BE2C (cell line): ENCODE results near the gene ADAM30.

ENCODE experiments used
- DNase-seq: peaks from one replicate; pipeline ENCODE4 v3.0.0-alpha.2; 2020
- H3K27me3 ChIP-seq: fragments of 250-450 bp; sonication (Bioruptor Pico); 2 replicates; pipeline ENCODE4 v1.5.1; 2020; ENCODE audit warnings: mild to moderate bottlenecking
- H3K36me3 ChIP-seq: fragments of 250-450 bp; sonication (Bioruptor Pico); 2 replicates; pipeline ENCODE4 v1.5.1; 2020; ENCODE audit warnings: mild to moderate bottlenecking
- H3K4me1 ChIP-seq: fragments of 250-450 bp; sonication (Bioruptor Pico); 2 replicates; pipeline ENCODE4 v1.5.1; 2020
- H3K4me3 ChIP-seq: 2 replicates; pipeline ENCODE4 v1.5.1; 2011; ENCODE audit warnings: low read depth, low read length
- H3K9me3 ChIP-seq: fragments of 250-450 bp; sonication (Bioruptor Pico); 2 replicates; pipeline ENCODE4 v1.5.1; 2020
- TF ChIP-seq, protein P1 (sequence below): IDR thresholded peaks from 2 replicates; pipeline ENCODE4 v1.5.1; 2012; ENCODE audit warnings: mild to moderate bottlenecking, low read depth, low read length

ADAM30 gene

DNA sequence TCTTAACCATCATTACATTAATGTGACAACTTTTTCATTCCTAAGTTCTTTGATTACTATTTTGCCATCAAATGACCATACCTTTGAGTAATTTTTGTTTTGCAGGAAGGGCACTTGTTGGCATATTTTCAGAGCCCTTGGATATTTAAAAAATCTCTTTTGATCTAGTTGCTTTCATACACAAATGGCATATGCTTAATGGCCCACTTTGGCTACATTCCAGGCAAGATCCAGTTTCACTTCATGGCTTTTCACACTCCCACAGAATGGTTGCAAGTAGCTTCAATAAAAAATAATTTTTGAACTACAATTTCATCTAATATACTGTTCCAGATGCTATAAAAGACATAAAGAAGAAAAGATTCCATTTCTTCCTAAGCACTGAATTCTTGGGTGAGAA lies 18.1 kb downstream of the ADAM30 start:
- TF ChIP-seq, protein P1, sequence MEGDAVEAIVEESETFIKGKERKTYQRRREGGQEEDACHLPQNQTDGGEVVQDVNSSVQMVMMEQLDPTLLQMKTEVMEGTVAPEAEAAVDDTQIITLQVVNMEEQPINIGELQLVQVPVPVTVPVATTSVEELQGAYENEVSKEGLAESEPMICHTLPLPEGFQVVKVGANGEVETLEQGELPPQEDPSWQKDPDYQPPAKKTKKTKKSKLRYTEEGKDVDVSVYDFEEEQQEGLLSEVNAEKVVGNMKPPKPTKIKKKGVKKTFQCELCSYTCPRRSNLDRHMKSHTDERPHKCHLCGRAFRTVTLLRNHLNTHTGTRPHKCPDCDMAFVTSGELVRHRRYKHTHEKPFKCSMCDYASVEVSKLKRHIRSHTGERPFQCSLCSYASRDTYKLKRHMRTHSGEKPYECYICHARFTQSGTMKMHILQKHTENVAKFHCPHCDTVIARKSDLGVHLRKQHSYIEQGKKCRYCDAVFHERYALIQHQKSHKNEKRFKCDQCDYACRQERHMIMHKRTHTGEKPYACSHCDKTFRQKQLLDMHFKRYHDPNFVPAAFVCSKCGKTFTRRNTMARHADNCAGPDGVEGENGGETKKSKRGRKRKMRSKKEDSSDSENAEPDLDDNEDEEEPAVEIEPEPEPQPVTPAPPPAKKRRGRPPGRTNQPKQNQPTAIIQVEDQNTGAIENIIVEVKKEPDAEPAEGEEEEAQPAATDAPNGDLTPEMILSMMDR, result no peak
- DNase-seq, result no peak
- H3K9me3 ChIP-seq, result no peaks in the 10 kb centered on the region
- no peaks in the 10 kb centered on the region for H3K36me3 ChIP-seq
- no peaks in the 10 kb centered on the region for H3K4me1 ChIP-seq
- H3K4me3 ChIP-seq, result no peak overlapping the region
- peaks cover 9% of the 10 kb centered on the region for H3K27me3 ChIP-seq

DNA sequence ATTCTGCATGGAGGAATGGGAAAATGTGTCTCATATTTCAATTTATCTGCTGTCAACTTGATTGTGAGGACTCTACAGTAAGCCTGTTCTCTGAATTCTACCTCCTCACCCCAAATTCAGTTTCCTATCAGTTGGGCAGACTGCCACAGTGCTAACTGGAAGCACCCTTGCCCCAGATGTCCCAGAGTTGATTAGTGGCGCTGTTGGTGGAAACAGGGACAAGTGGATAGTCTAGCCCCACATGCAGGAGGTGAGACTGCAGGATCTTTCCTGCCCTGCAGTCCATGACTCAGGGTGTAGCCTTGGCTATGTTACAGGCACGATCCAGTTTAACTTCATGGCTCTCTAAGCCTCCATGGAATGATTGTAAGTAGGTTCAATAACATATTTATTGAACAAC lies 22.1 kb downstream of the ADAM30 start:
- no peaks in the 10 kb centered on the region; the same call in 1 of the 2 replicates for H3K27me3 ChIP-seq
- H3K4me1 ChIP-seq, result peaks cover 6% of the 10 kb centered on the region; the same call in 1 of the 2 replicates
- TF ChIP-seq, protein P1, result no peak
- DNase-seq, result no peak
- H3K9me3 ChIP-seq, result no peaks in the 10 kb centered on the region
- no peaks in the 10 kb centered on the region for H3K36me3 ChIP-seq
- H3K4me3 ChIP-seq, result no peak overlapping the region

DNA sequence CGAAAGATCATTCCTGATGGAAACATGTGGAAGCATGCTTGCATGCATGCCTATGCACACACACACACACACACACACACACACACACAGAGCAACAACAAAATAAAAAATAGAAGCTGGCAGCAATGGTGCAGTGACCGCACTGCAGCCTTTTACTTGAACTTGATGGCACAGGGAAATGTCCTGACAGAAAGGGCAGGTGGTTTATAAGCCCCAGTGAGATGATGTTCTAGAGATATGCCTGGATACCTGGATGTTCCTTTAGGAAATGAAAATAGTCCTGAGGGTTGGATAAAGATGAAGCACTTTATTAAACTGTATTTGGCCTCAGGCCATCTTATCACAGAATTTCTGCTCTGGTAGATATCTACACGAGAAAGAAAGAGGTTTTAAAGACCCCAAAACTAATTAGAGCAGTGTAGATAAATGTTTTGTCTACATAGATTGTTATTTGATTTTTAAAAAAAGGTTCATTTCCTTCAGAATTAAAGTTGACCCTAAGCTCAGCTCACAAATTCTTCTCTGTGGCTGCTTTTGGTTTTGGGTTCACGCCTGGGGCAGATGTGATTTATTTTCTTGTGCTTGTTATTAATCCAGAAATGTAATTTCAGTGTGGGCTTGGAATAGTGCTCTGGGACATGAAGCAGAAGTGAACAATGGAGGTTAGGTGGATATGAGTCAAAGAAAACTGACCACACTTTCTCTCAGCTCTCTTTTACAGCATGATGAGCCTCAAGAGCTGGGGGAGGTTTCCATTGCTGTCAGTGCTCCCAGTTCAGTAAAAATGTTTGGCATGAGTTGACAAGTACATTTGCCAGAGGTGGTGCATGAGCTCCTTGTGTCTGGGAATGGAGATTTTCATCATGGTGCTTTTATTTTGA lies 22.9 kb downstream of the ADAM30 start:
- H3K4me3 ChIP-seq, result no peak overlapping the region

DNA sequence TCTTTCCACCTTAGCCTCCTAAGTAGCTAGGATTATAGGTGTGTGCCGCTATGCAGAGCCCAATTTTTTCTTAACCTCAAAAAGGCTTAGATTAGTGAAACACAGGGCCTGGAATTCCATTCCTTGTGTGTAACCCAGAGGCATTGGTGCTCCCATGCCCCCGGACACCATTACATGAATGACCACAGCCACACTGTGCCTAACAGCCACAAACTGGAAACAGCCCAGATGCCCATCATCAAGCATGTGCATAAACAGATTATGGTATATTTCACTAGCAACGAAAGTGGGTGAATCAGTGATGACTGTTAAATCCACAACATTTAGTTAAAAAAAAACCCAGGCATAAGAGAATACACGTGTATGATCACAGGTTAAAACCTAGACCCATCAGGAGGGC lies 24.4 kb downstream of the ADAM30 start:
- no peaks in the 10 kb centered on the region for H3K27me3 ChIP-seq
- H3K4me1 ChIP-seq, result peaks cover 6% of the 10 kb centered on the region; the same call in 1 of the 2 replicates
- no peaks in the 10 kb centered on the region for H3K36me3 ChIP-seq
- H3K4me3 ChIP-seq, result no peak overlapping the region
- no peak for DNase-seq
- TF ChIP-seq, protein P1, result no peak
- H3K9me3 ChIP-seq, result no peaks in the 10 kb centered on the region

More for the DNA sequence above, 22.9 kb downstream of the ADAM30 start:
- Histone ChIP-seq H3K9me3 (no peaks in the 10 kb centered on the region), H3K36me3 (no peaks in the 10 kb centered on the region), H3K4me1 (peaks cover 6% of the 10 kb centered on the region; the same call in 1 of the 2 replicates), H3K27me3 (no peaks in the 10 kb centered on the region; the same call in 1 of the 2 replicates)
- no peak for DNase-seq
- TF ChIP-seq, protein P1, result no peak

DNA sequence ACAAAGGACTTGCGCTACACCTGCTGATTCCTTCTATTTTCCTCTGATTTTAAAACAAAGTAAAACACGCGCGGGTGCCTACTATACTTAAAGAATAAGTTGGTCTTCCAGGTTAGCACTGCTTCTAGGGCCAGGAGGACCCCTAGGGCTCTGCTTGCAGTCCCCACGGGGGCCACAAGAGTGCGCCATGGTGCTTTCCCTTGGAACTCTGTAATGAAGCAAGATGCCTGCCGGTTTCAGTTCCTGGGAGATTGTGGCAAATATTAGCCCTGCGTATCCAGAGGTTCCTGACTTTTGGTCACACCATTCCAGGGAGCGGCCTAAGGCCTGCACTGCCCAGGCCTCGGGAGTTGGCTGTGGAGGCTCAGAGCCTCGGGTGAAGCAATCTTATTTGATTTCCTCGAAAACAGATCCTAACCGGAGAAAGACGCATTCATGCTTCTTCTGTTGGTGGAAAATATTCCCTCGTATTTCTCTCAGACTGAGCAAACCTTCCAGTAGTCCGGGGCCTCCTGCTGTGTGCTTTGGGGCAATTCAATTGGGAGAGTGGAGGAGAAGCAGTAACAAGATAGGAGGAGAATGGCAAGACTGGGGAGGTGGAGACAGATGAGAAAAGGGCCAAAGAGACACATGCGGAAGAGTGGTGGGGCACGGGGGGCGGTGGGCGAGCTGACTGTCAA lies 25.3 kb downstream of the ADAM30 start:
- H3K9me3 ChIP-seq, result no peaks in the 10 kb centered on the region
- H3K4me1 ChIP-seq, result peaks cover 6% of the 10 kb centered on the region; the same call in 1 of the 2 replicates
- TF ChIP-seq, protein P1, result peak; percentile 97
- H3K27me3 ChIP-seq, result no peaks in the 10 kb centered on the region
- no peaks in the 10 kb centered on the region for H3K36me3 ChIP-seq
- DNase-seq, result peak; percentile 87
- H3K4me3 ChIP-seq, result 0 out of 2 replicates have a peak overlapping the region, but pooled peaks have one; percentile 15
